ENCODE results near the gene RSPH1.

The RSPH1 gene

DNA sequence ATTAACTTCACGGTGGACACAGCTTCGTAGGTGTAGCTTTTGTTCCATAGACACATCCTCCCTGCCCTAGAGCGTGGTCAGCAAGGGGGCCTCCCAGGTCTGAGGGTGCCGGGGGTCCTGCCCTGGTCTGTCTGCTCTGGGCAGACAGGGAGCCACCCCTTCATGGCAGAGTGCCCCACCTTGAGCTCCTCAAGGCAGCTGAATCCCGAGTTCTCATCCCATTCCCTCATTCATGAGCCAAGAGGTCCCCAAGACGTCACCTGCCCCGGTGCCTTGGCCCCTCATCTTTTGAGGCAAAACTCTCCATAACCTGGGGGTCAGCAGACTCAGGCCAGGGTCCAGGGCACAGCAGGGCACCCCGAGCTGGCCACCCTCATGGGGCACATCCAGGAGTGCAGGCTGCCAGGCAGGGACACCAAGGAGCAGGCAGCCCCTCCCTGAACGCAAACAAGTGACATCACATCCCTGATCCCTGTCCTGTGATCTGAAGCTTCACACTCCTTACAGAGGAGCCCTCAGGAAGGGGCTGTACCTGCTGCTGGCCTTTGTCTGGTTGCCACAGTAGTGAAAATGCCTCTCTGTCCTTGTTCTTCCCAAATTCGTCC lies 69.0 kb downstream of the RSPH1 start:
- no peak for DNase-seq (ENCODE audit: low read depth)

DNA sequence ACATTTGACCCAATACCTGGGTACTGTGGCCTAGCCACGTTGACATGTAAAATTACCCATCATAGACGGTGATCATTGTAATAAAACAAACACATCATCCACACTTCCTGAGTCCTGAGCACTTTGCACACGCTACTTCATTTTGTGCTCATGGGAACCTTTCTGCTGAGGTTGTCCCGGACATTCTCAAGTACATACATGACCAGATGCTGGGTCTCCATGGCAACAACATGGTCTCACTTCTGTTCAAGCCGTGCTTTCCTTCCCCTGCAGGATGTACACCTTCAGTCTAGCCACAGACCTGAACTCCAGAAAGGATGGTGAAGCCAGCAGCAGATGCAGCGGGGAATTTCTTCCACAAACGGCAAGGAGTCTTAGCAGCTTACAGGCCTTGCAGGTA lies 69.6 kb downstream of the RSPH1 start:
- DNase-seq (ENCODE audit: low read depth) = no peak

DNA sequence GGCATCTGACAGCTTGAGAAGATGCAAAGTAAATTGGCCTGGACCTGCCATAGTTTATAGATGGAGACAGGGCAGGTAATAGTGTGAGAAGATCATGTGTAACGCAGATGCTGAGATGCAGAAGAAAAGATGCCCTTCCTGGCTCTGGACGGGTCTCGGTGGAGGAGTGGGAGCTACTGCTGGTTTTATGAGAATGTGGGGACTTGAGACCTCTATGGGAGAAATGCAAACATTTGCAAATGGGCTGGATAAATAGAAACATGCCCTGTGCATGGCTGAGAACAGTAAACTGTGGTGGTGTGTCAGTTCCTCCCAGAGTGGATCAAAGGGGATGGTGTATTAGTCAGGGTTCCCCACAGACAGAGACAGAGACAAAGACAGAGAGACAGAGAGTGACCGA lies 70.4 kb downstream of the RSPH1 start:
- DNase-seq (ENCODE audit: low read depth) = no peak

DNA sequence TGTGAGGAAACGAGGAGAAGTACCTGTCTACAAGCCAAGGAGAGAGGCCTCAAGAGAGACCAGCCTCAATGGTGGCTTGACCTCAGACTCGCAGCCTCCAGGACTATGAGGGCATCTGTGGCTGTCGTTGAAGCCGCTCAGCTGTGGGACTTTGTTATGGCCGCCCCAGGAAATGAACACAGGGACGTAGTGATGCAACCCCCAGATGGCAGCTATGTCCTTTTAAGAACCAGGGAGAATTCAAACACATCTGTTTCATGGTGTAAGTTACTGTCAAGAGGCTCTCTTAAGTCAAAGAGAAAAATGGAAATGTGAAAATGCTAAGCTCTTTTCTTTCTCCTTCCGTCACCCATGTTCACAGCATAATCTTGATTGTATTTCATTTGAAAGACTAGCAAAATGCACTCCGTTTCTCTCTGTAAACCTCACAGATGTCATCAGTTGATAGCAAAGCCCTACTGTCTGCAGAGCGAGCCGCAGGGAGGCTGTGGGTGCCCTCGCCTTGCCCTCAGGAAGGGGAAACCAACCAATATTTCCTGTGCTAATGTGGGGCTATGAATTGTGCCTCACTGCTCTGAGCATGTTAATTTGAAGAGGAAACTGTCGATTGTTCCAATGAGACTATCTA lies 71.0 kb downstream of the RSPH1 start:
- DNase-seq (ENCODE audit: low read depth) = peak; percentile 57

GRCh38 chr21:42423685-42424084 lies 72.3 kb downstream of the RSPH1 start:
- DNase-seq (ENCODE audit: low read depth) = no peak

GRCh38 chr21:42423197-42423675 lies 72.8 kb downstream of the RSPH1 start:
- DNase-seq (ENCODE audit: low read depth) = no peak
